GDM1 (cell line): Measurements from ENCODE around the gene CHAF1B.

ENCODE experiments used
- DNase-seq: peaks from one replicate; lab custom pipeline; 2025; lab: John Stamatoyannopoulos, UW

CHAF1B gene

DNA sequence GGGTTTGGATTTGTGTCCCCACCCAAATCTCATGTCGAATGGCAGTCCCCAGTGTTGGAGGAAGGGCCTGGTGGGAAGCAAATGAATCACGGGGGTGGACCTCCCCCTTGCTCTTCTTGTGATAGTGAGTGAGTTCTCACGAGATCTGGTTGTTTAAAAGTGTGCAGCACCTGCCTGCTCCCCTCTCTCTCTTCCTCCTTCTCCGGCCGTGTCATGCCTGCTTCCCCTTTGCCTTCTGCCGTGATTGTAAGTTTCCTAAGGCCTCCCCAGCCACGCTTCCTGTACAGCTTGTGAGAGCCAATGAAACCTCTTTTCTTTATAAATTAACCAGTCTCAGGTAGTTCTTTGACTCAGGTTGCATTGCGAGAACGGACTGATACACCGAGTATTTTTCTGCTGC lies 78.8 kb downstream of the CHAF1B start:
- no peak for DNase-seq

DNA sequence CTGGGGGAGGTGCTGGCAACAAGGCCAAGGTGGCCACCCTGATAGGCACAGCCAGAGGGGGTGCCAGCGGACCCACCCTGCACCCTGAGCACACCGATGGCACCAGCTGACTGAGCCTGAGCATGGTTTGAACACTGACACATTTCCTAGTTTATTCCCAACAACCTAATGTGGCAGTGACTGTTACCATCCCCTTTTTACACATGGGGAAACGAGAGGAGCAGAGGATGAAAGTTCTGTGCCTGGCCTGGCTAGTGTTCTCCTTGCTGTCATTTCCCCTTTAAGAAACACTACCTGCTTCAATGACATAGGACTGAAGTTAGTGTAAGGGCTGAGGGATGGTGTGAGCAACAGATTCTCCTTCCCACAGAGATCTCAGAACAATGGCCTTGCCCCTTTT lies 79.4 kb downstream of the CHAF1B start:
- DNase-seq = no peak

DNA sequence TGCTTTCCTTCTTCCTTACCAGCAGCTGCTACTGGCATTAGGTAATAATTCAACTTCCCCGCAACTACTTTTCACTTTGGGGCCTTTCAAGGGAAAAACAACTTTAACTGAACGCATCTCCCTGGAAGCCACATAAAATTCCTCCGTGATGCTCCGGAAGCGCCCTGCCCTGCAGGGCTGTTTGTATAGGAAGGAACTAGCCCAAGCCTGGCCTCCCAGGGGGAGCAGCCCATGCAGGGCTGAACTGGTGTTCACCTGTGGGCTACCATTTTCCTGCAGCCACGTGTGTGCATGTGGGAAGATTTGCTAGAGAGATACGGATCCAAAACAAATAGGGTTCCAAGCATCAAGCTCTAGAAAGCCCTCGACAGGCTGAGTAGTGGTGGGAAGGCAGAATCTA lies 80.3 kb downstream of the CHAF1B start:
- DNase-seq = no peak

- no peak for DNase-seq
Observed at GRCh38 chr21:36466061-36466511, 80.9 kb downstream of the CHAF1B start.
